Kidney tubule cell (primary cell): ENCODE measurements around the gene TTC21B.
"Not testable (repeated sequence)": the region's sequence is repeated elsewhere in the genome, so short reads cannot be mapped to it uniquely, and the experiment has no call there.

Experiments
- DNase-seq: peaks from one replicate; pipeline ENCODE4 v3.0.0-alpha.2; 2018; ENCODE audit warnings: low spot score

The TTC21B gene

GRCh38 chr2:165886487-165887146 is 67.0 kb downstream of the TTC21B start:
- no peak for DNase-seq

DNA sequence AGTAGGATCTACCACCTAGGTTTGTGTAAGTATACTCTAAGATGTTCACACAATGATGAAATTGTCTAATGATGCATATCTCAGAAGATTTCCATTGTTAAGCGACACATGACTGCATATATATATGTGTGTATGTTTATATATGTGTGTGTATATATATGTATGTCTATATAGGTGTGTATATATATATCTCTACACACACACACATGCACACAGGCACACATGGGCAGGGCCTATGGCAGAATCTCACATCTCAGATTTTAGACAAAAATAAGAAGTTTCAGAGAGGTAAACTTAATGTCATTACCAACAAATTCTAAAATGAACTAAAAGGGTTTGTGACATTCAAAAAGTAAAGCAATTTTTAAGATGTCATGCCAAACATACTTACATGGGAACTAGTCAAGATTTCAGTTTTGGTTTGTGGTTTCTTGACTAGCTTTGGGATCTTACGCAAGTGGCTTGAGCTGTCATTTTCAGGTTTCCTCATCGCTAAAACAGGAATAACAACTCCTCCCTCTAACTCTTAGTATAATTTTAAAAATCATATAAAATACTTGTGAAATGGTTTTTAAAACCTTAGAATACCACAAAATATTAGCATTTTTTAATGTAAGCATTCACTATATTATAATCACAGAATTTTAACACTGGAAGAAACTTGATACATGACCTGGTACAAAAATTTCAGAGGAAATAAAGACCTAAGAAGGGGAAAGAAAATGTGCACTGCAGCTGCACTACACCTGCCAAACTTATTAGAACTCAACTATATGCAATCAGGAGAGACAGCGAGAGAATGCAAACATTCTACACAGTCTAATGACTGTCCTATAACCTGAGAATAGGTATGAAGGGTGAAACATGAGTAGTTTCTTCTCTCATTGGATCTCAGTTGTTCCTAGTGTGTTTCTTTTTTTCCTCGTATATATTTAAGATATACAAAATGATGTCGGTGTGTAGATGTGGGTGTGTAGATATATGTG is 75.7 kb downstream of the TTC21B start:
- DNase-seq: no peak

GRCh38 chr2:165876712-165877111 is 76.9 kb downstream of the TTC21B start:
- DNase-seq: peak; percentile 30

DNA sequence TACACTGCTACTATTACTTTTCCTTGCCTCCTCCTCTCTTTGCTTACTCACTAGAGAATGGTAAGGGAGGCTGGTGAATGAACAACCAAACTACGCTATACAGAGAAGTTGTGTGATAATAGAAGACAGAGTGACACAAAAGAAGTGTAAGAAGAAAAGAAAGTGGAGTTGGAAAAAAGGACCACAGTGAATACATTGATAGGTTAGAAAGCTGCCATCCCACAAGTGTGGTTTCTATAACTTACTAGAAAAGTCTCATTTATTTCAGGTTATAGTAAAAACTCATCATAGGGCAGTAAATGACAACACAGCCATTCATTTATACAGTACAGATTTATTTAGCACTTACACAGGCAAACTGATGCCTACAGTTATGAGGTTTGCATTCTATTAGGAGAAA is 77.3 kb downstream of the TTC21B start:
- DNase-seq: peak; percentile 5

DNA sequence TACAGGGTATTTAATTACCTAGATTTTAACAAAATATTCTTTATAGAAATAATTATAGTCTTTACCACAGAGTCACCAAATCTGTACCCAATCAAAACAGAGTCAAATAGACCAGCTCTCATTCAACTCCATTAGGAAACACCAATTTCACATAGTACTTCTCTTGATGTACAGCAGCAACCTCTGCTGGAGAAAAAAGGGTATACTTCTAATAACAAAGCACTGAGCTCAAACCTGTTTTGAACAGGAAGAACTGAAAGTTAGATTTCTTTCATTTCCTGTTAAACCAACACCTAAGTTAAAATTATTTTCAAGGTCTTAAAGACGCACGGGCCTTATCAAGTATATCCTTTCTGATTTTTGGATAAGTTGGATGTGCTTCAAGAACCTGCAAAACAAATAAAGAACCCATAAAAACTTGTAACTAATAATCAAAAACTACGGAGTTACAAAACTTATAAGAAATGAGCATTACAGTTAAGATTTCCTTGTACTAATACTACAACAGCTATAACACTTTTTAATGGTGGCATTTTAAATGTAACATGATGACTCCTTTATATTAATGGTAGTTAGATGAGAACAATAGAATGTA is 79.0 kb downstream of the TTC21B start:
- peak; percentile 80 for DNase-seq

GRCh38 chr2:165872101-165872791 is 81.3 kb downstream of the TTC21B start:
- DNase-seq: no peak

- no peak for DNase-seq
Observed at GRCh38 chr2:165871025-165871424, 82.6 kb downstream of the TTC21B start.

- DNase-seq: peak; percentile 31
Observed at GRCh38 chr2:165870346-165870745, 83.2 kb downstream of the TTC21B start.

DNA sequence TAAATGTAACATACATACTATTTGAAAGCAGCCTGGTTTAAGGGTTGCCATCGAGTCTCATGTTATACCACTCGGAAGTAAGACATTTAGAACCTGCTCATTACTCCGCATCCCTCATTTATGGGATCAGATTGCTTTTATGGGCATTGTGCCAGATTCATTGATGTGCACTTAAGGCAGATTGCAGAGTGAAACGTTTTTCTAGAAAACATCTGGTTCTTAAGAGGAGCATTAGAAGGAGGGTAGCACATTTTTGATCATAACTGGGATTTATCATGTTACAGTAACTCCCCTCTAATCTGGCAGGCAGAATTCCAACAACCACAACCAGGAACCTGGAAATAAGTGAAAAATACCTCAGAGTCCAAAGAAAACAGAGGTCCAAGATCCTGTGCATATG is 85.4 kb downstream of the TTC21B start:
- DNase-seq: no peak

GRCh38 chr2:165864296-165864695 is 89.3 kb downstream of the TTC21B start:
- DNase-seq: no peak

- no peak for DNase-seq
Observed at GRCh38 chr2:165863810-165864261, 89.7 kb downstream of the TTC21B start.

GRCh38 chr2:165861083-165861482 is 92.5 kb downstream of the TTC21B start:
- not testable (repeated sequence) for DNase-seq

GRCh38 chr2:165859723-165860122 is 93.9 kb downstream of the TTC21B start:
- DNase-seq: not testable (repeated sequence)

DNA sequence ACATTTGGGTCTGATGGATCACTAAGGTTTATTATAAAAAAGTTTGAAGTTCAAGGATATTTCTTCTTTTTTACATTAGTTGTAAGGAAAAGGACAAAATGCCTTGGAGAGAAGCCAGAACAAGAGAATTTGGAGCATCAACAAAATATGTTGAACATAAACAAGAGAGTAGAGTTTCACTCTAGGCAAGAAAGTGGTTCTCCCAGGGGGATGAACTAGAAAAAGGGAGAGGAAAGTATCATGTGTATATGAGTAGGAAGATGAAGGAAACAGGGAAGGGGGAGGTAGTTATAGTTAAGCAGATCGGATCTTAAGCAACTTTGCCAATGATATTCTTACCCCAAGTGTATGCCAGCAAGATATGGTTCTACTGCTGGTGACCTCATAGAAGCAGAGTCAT is 95.7 kb downstream of the TTC21B start:
- DNase-seq: no peak

DNA sequence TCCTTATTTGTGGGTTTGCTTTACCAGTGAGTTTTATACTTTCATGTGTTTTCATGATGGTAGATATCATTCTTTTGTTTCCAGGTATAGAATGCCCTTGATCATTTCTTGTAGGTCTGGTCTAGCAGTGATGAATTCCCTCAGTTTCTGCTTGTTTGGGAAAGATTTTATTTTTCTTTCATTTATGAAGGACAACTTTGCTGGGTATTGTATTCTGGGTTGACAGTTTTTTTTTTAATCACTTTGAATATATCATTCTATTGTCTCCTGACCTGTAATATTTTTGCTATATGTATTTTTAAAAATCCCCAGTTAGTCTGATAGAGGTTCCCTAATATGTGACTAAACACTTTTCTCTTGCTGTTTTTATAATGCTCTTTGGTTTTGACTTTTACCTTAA is 101.2 kb downstream of the TTC21B start:
- no peak for DNase-seq

- DNase-seq: no peak
Observed at GRCh38 chr2:165847001-165847400, 106.6 kb downstream of the TTC21B start.

GRCh38 chr2:165846056-165846455 is 107.5 kb downstream of the TTC21B start:
- DNase-seq: no peak

GRCh38 chr2:165844216-165844615 is 109.4 kb downstream of the TTC21B start:
- DNase-seq: no peak

GRCh38 chr2:165843351-165843750 is 110.2 kb downstream of the TTC21B start:
- DNase-seq: no peak

GRCh38 chr2:165840333-165840958 is 113.1 kb downstream of the TTC21B start:
- DNase-seq: no peak

GRCh38 chr2:165839610-165840009 is 114.0 kb downstream of the TTC21B start:
- DNase-seq: peak; percentile 63

DNA sequence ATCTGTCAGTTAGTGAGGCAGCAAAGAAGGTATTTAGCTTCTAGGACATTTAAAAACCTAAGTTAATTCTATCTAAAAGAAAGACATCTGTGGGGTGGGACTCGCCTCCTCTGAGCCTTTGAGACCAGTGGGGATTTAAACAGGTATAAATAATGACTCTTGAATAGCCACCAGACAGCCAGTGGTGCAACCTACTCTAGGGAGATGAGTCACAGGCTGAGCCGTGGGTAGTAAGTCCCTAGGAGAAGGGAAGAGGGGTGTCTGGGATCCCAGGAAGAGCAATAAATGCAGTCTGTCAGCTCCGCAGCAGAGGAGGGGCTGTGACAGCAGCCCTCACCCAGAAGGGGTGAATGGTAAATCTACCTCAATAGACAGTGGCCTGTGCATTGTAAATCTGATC is 116.5 kb downstream of the TTC21B start:
- peak; percentile 50 for DNase-seq
